Large intestine (tissue), 3 donors: ENCODE data around the gene IGSF23. TPM values are rescaled to one million over a fixed set of nuclear protein-coding genes. Genes with fewer than 3 reads are reported as not detected.

ENCODE experiments used
- DNase-seq, 2 donors: peaks; one replicate each; pipeline versions ENCODE4 v3.0.0 to v3.0.0-alpha.2; 2013
- H3K27ac ChIP-seq: one replicate; pipeline ENCODE4 v1.5.1; 2013; ENCODE audit warnings: low read length
- H3K27me3 ChIP-seq: 2 replicates; pipeline ENCODE4 v1.6.1; 2013; ENCODE audit warnings: low read length; ENCODE audit not compliant: control insufficient read depth, insufficient read depth
- H3K36me3 ChIP-seq: 2 replicates; pipeline ENCODE4 v1.6.1; 2013; ENCODE audit warnings: low read length; ENCODE audit not compliant: control insufficient read depth, insufficient read depth
- H3K4me1 ChIP-seq: one replicate; pipeline ENCODE4 v1.6.1; 2013; ENCODE audit warnings: low read length; ENCODE audit not compliant: control insufficient read depth, insufficient read depth
- H3K4me3 ChIP-seq: one replicate; pipeline ENCODE4 v1.5.1; 2013; ENCODE audit warnings: low read length
- H3K9me3 ChIP-seq: one replicate; pipeline ENCODE4 v1.6.1; 2013; ENCODE audit warnings: mild to moderate bottlenecking, low read depth, low read length, moderate library complexity; ENCODE audit not compliant: control insufficient read depth
- WGBS: methylation state at CpG from one replicate; pipeline ENCODE4 v1.1.5; 2013; ENCODE audit warnings: low lambda C conversion rate; ENCODE audit not compliant: insufficient coverage; 5-methylcytosine and 5-hydroxymethylcytosine counted together
- polyA plus RNA-seq: library from polyadenylated mRNA; unstranded; fragments of 120-200 nt; gene quantifications from one replicate; pipeline ENCODE4 v1.2.1, GENCODE V29; 2013

Gene IGSF23
- polyA plus RNA-seq, 1 donor, result 11.5 TPM

DNA sequence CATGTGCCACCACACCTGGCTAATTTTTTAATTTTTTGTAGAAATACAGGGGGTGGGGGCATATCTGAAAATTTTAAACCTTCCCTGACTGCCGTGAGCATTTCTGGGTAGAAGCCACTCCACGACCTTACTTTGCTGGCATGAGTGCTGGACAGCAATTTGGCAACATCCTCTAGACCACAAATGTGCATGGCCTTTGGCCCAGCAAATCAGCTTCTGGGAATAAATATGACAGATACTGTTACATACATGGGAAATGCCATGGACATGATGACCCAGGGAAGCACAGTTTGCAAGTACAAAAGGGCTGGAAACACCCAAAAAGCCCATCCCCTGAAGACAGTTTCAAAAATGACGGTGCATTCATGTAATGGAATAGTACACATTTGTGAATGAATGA is 27.2 kb downstream of the IGSF23 start:
- Histone ChIP-seq H3K9me3 (no peaks in the 10 kb centered on the region), H3K27me3 (no peaks in the 10 kb centered on the region), H3K27ac (peak overlapping the region; percentile 80), H3K36me3 (no peaks in the 10 kb centered on the region), H3K4me3 (no peak overlapping the region), H3K4me1 (peaks cover 68% of the 10 kb centered on the region)
- no peak for DNase-seq
- WGBS, result 100% methylated on average over 1 of the region's 3 CpGs

DNA sequence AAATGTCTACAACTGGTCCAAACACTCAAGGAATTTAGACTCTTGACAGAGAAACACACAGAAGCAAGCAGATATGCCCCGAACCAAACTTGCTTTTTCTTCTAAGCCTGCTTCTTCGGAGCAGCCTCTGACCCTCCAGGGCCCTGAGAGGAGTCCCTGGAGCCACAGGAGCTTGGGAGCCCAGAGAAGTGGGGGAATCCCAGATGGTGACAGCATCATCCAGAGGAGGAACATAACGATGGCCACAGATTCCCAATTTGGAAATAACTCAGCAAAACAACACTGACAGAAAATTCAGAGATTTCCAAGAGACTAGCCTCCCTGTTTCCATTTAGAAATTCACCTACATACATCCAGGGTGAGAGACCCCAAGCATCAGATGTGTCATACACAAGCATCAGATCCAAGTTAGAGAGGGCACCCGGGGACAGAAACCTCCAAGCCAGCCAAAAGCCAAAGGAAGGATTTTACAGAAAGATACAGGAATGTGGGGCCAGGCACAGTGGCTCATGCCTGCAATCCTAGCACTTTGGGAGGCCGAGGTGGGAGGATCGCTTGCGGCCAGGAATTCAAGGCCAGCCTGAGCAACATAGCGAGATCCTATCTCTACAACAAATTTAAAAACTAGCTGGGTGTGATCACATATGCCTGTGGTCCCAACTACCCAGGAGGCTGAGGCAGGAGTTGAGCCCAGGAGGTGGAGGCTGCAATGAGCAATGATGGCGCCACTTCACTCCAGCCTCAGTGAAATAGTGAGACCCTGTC is 28.3 kb downstream of the IGSF23 start:
- WGBS, result no CpG with 5 or more reads among the region's 9 CpGs
- peaks cover 3% of the 10 kb centered on the region for H3K36me3 ChIP-seq
- peak overlapping the region; percentile 80 for H3K27ac ChIP-seq
- peaks cover 57% of the 10 kb centered on the region for H3K4me1 ChIP-seq
- H3K9me3 ChIP-seq, result no peaks in the 10 kb centered on the region
- H3K27me3 ChIP-seq, result no peaks in the 10 kb centered on the region
- H3K4me3 ChIP-seq, result no peak overlapping the region
- DNase-seq, result no peak

DNA sequence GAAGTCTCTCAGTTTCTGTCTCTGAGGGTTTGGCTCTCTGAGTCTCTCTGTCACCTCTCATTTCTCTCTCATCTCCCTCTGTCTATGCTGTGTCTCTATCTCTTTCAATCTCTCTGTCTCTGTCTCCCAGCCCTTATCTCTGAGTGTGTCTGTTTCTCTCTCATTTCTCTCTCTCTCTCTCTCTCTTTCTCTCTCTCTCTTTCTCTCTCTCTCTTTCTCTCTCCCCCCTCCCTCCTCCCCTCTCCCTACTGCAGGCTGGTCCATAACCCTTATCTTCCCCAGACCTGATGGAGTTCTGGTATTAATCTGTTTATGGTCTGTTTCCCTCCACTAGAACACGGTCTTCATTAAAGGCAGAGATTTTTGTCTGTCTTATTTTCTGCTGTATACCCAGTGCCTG is 29.0 kb downstream of the IGSF23 start:
- peak overlapping the region; percentile 80 for H3K27ac ChIP-seq

DNA sequence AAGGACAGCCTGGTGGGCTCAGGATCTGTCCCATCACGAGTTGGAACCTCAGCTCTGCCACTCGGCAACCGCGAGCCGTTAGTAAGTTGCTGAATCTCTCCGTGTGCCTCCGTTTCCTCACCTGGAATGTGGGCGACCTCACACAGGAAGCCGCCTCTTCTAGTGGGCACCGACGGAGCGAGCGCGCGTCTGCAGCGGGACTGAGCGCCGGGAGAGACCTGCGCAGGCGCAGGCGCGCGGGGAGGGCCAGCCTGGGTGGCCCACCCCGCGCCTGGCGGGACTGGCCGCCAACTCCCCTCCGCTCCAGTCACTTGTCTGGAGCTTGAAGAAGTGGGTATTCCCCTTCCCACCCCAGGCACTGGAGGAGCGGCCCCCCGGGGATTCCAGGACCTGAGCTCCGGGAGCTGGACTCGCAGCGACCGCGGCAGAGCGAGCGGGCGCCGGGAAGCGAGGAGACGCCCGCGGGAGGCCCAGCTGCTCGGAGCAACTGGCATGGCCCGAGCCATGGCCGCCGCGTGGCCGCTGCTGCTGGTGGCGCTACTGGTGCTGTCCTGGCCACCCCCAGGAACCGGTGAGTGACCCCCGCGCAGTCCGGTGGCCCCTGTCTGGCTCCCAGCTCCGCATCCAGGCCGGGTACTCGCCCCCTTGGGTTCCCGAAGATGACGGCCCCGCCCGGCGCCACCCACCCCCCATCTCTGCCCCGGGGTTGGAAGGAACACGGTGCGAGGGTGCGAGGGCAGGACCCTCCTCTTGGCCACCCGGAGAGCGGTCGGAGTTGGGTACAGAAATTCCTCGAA is 30.4 kb downstream of the IGSF23 start, which contains the start of gene PVR:
Gene PVR (plus strand): TSS at position 306 of the 797 bp plus-strand sequence. CDS start 187 bp downstream, at position 493.
- no peaks in the 10 kb centered on the region for H3K27me3 ChIP-seq
- peak within 1 kb of the TSS; percentile 95 for H3K27ac ChIP-seq
- H3K9me3 ChIP-seq, result no peaks in the 10 kb centered on the region
- no CpG with 5 or more reads among the region's 70 CpGs for WGBS
- H3K4me3 ChIP-seq, result peak within 1 kb of the TSS; percentile 93
- H3K4me1 ChIP-seq, result peaks cover 42% of the 10 kb centered on the region
- H3K36me3 ChIP-seq, result peaks cover 20% of the 10 kb centered on the region
- DNase-seq, result peak; percentile 83 to 91

More for the DNA sequence above, 29.0 kb downstream of the IGSF23 start:
- Histone ChIP-seq H3K4me1 (peaks cover 51% of the 10 kb centered on the region), H3K27me3 (no peaks in the 10 kb centered on the region), H3K4me3 (no peak overlapping the region), H3K9me3 (no peaks in the 10 kb centered on the region), H3K36me3 (peaks cover 7% of the 10 kb centered on the region)
- WGBS, result 0% methylated on average over 1 of the region's 1 CpG
- no peak for DNase-seq

DNA sequence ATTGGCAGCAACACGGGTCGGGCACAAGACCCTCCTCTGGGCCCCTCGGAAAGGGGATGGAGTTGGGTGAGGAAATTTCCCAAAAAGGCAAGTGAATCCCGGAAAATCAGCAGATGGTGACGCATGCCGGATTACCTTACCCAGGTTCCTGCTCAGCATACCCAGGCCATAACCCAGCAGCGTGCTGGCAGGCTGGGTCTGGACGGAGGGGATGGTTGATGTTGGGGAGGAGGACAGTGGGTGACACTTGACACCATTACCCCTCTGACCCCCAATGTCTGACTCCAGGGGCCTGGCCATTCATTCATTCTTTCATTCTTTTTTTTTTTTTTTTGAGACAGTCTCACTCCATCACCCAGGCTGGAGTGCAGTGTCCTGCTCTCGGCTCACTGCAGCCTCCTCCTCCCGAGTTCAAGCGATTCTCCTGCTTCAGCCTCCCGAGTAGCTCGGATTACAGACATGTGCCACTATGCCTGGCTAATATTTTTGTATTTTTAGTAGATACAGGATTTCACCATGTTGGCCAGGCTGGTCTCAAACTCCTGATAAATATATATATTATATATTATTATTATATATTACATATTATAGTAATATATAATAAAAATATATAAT is 31.1 kb downstream of the IGSF23 start:
- peak in 1 of 2 donors; percentile 85 for DNase-seq
- no CpG with 5 or more reads among the region's 13 CpGs for WGBS
- H3K27me3 ChIP-seq, result no peaks in the 10 kb centered on the region
- no peaks in the 10 kb centered on the region for H3K9me3 ChIP-seq
- H3K27ac ChIP-seq, result peak overlapping the region; percentile 95
- H3K4me1 ChIP-seq, result peaks cover 41% of the 10 kb centered on the region
- H3K36me3 ChIP-seq, result peaks cover 27% of the 10 kb centered on the region
- H3K4me3 ChIP-seq, result peak overlapping the region; percentile 93

DNA sequence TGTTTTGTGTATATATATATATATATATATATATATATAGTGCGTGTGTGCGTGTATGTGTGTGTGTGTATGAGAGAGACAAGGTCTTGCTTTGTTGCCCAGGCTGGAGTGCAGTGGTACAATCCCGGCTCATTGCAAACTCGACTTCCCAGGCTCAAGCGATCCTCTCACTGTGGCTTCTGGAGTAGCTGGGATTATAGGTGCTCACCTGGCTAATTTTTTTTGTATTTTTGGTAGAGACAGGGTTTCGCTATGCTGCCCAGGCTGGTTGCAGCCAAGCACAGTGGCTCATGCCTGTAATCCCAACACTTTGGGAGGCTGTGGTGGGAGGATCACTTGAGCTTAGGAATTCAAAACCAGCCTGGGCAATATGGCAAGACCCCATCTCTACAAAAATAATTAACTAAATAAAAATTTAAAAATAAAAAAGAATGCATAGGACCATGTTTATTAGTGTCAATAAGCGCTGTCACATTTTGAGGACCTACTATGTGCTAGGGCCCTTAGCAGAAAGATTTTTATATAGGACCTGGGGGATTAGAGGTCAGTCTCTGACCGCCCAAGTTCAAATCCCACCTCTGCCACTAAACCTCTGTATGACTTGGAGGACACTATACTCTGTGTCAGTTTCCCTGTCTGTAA is 32.2 kb downstream of the IGSF23 start:
- DNase-seq, result peak in 1 of 2 donors; percentile 52
- 100% methylated on average over 1 of the region's 8 CpGs for WGBS
- H3K4me3 ChIP-seq, result peak overlapping the region; percentile 50
- peaks cover 37% of the 10 kb centered on the region for H3K36me3 ChIP-seq
- H3K4me1 ChIP-seq, result peaks cover 31% of the 10 kb centered on the region
- H3K27ac ChIP-seq, result peak overlapping the region; percentile 22
- H3K27me3 ChIP-seq, result no peaks in the 10 kb centered on the region
- H3K9me3 ChIP-seq, result no peaks in the 10 kb centered on the region

DNA sequence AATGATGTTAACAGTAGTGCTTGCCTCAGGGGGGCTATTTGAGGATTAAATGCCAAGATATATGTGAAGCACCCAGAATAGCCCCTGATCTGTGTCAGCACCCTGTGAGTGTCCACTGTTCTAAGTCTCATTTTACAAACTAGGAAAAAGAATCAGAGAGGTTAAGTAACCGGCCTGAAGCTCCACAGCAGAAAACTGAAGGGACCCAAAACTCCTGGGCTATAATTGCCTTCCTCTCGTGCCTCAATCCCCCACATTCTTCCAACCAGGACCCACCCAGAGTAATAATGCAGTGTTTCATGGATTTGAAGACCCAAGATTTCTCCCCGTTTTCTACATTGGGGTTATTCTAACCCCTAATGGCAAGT is 32.7 kb downstream of the IGSF23 start:
- H3K27me3 ChIP-seq, result no peaks in the 10 kb centered on the region

DNA sequence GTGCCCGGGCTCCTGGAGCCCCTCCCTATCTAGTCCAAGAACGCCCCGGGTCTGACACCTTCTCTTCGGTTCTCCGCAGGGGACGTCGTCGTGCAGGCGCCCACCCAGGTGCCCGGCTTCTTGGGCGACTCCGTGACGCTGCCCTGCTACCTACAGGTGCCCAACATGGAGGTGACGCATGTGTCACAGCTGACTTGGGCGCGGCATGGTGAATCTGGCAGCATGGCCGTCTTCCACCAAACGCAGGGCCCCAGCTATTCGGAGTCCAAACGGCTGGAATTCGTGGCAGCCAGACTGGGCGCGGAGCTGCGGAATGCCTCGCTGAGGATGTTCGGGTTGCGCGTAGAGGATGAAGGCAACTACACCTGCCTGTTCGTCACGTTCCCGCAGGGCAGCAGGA is 33.8 kb downstream of the IGSF23 start:
- whole genome bisulfite sequencing, result no CpG with 5 or more reads among the region's 31 CpGs
- Histone ChIP-seq H3K4me3 (peak overlapping the region; percentile 31), H3K9me3 (no peaks in the 10 kb centered on the region), H3K36me3 (peaks cover 50% of the 10 kb centered on the region), H3K27me3 (no peaks in the 10 kb centered on the region), H3K4me1 (peaks cover 15% of the 10 kb centered on the region), H3K27ac (no peak overlapping the region)
- peak in 1 of 2 donors; percentile 43 for DNase-seq

More for the DNA sequence above, 32.7 kb downstream of the IGSF23 start:
- no peak for DNase-seq
- peaks cover 26% of the 10 kb centered on the region for H3K4me1 ChIP-seq
- WGBS, result no CpG with 5 or more reads among the region's 3 CpGs
- H3K36me3 ChIP-seq, result peaks cover 42% of the 10 kb centered on the region
- no peaks in the 10 kb centered on the region for H3K9me3 ChIP-seq
- H3K27ac ChIP-seq, result peak overlapping the region; percentile 14
- peak overlapping the region; percentile 50 for H3K4me3 ChIP-seq

DNA sequence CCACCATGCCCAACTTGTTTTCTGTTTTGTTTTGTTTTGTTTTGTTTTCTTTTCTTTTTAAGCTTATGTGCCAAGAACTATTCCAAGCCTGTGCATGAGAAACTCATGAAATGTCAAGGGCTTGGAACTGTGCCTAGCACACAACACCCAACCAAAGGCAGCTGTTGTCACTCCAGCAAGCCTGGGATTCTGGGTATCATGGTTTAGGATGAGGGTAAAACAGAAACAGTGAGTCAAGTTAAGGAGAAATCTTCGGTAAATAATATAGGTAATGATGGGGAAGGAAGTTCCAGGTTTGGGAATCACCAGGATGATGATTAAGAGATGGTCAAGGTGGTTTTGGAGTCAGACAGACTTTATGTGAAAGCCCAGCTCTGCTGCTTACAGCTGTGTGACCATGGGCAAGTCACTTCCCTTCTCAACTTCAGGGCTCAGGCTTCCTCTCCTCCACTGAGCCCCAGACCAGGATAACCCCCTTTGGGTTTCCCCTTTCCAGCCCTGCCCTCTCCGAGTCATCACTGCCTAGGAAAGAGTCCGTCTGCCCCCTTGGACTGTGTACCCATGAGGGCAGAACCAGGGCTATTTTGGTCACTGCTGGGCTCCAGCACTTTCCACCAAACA is 35.4 kb downstream of the IGSF23 start:
- H3K9me3 ChIP-seq, result no peaks in the 10 kb centered on the region
- no CpG with 5 or more reads among the region's 3 CpGs for WGBS
- H3K4me1 ChIP-seq, result peaks cover 7% of the 10 kb centered on the region
- no peak overlapping the region for H3K27ac ChIP-seq
- H3K27me3 ChIP-seq, result no peaks in the 10 kb centered on the region
- peaks cover 65% of the 10 kb centered on the region for H3K36me3 ChIP-seq
- no peak overlapping the region for H3K4me3 ChIP-seq
- no peak for DNase-seq
